K562 (cell line): ENCODE measurements around the gene CCDC90B. TPM values are rescaled to one million over a fixed set of nuclear protein-coding genes. Genes with fewer than 3 reads are reported as not detected.

ENCODE experiments used
- DMBX1 ChIP-seq: fragments of 250-450 bp; sonication (Bioruptor Pico); IDR thresholded peaks from 2 replicates; pipeline ENCODE4 v1.8.0; 2022; ENCODE audit warnings: inconsistent platforms, mild to moderate bottlenecking, moderate library complexity, borderline replicate concordance
- ETV1 ChIP-seq: fragments of 450-650 bp; conservative IDR thresholded peaks from 2 replicates; pipeline ENCODE4 v1.6.1; 2016; ENCODE audit warnings: missing genetic modification characterization, control low read depth, low read depth, missing compliant biosample characterization
- FOXJ3 ChIP-seq: sonication (generic); formaldehyde crosslinking; IDR thresholded peaks from 2 replicates; pipeline ENCODE4 v1.4.0; 2020; ENCODE audit warnings: mild to moderate bottlenecking, missing genetic modification reagents
- FOXK2 ChIP-seq, 2 experiments: fragments of 450-650 bp; IDR thresholded peaks in 1 of 2; conservative IDR thresholded peaks in 1 of 2; 2 replicates each; pipeline ENCODE4 v1.6.1; 2016; ENCODE audit warnings: low read depth in 2 of 2, mild to moderate bottlenecking in 1 of 2
- HDAC2 ChIP-seq: fragments of 450-650 bp; IDR thresholded peaks from 2 replicates; pipeline ENCODE4 v1.6.1; 2016; ENCODE audit warnings: mild to moderate bottlenecking
- PHTF2 ChIP-seq: fragments of 250-450 bp; sonication (Bioruptor Pico); IDR thresholded peaks from 2 replicates; pipeline ENCODE4 v1.5.0; 2021; ENCODE audit warnings: mild to moderate bottlenecking
- RAD21 ChIP-seq, 2 experiments: fragments of 250-450 bp in 1 of 2; fragments of 450-650 bp in 1 of 2; sonication (Bioruptor Pico) in 1 of 2; formaldehyde crosslinking in 1 of 2; IDR thresholded peaks in 1 of 2; conservative IDR thresholded peaks in 1 of 2; 2 replicates each; pipeline versions ENCODE4 v1.4.0 to v1.8.0; 2020 to 2022; ENCODE audit warnings: mild to moderate bottlenecking in 2 of 2, moderate library complexity in 1 of 2
- RFX1 ChIP-seq: fragments of 450-650 bp; IDR thresholded peaks from 2 replicates; pipeline ENCODE4 v1.6.1; 2016; ENCODE audit warnings: mild to moderate bottlenecking, moderate library complexity
- RFX7 ChIP-seq: fragments of 250-450 bp; sonication (Bioruptor Pico); IDR thresholded peaks from 2 replicates; pipeline ENCODE4 v1.5.1; 2021; ENCODE audit warnings: mild to moderate bottlenecking
- SMAD1 ChIP-seq: fragments of 150-350 bp; IDR thresholded peaks from 2 replicates; pipeline ENCODE4 v1.6.1; 2014; ENCODE audit warnings: low read length, low read depth; ENCODE audit not compliant: partially characterized antibody
- SOX6 ChIP-seq: fragments of 450-650 bp; IDR thresholded peaks from 2 replicates; pipeline ENCODE4 v1.6.1; 2014; ENCODE audit warnings: mild to moderate bottlenecking
- ZNF184 ChIP-seq: sonication (generic); formaldehyde crosslinking; IDR thresholded peaks from 2 replicates; pipeline ENCODE4 v1.5.0; 2020; ENCODE audit warnings: missing genetic modification reagents
- ZNF311 ChIP-seq: fragments of 250-450 bp; sonication (Bioruptor Pico); IDR thresholded peaks from 2 replicates; pipeline ENCODE4 v1.4.0; 2020; ENCODE audit warnings: mild to moderate bottlenecking, moderate library complexity
- polyA plus RNA-seq, 8 experiments: library from polyadenylated mRNA; depleted of rRNA in 4 of 8; stranded (reverse) in 5 of 8; unstranded in 3 of 8; fragments of >200 nt; fragmentation: Nextera tagmentation in 2 of 8; fragmentation: Illumina TruSeq in 1 of 8; extraction: Ambion mirVana in 2 of 8; extraction: Trizol in 1 of 8; gene quantifications; 2 replicates each; pipeline versions ENCODE4 v1.2.1 to v1.2.3, GENCODE V29; 2011 to 2014; ENCODE audit warnings: inconsistent platforms in 1 of 8, missing spikeins in 1 of 8
- total RNA-seq, 7 experiments: library from RNA; depleted of rRNA in 6 of 7; stranded (reverse); fragments of >200 nt in 6 of 7; fragmentation: Illumina TruSeq in 2 of 7; extraction: Trizol in 2 of 7; gene quantifications; 2 replicates each; pipeline versions ENCODE4 v1.2.1 to v1.2.3, GENCODE V29; 2011 to 2021; ENCODE audit warnings: low replicate concordance in 1 of 7
- TF ChIP-seq, protein P1 (sequence below): sonication (generic); formaldehyde crosslinking; IDR thresholded peaks from 2 replicates; pipeline ENCODE4 v1.8.0; 2023; ENCODE audit warnings: mild to moderate bottlenecking, missing genetic modification reagents
- TF ChIP-seq, protein P2 (sequence below): sonication (generic); formaldehyde crosslinking; IDR thresholded peaks from 2 replicates; pipeline ENCODE4 v1.8.0; 2022; ENCODE audit warnings: mild to moderate bottlenecking, missing genetic modification reagents
- TF ChIP-seq, protein P3 (sequence below): IDR thresholded peaks from 3 replicates; pipeline ENCODE4 v1.6.1; 2011; ENCODE audit warnings: borderline replicate concordance, mild to moderate bottlenecking, moderate library complexity; ENCODE audit not compliant: insufficient read length; ENCODE audit errors: extremely low read depth
- TF ChIP-seq, protein P4 (sequence below): fragments of 450-650 bp; IDR thresholded peaks from 2 replicates; pipeline ENCODE4 v1.6.1; 2014; ENCODE audit warnings: low read depth, mild to moderate bottlenecking, moderate library complexity, borderline replicate concordance
- TF ChIP-seq, protein P5 (sequence below): fragments of 250-450 bp; sonication (Bioruptor Pico); IDR thresholded peaks from 2 replicates; pipeline ENCODE4 v1.8.0; 2022; ENCODE audit warnings: inconsistent platforms

The CCDC90B gene
- total and polyA plus RNA-seq, 9 of the 15 experiments (the other 6 are each of a cell fraction or from before 2014, with no cell fraction given) = 26.6 to 63.6 (median 51.8) TPM

DNA sequence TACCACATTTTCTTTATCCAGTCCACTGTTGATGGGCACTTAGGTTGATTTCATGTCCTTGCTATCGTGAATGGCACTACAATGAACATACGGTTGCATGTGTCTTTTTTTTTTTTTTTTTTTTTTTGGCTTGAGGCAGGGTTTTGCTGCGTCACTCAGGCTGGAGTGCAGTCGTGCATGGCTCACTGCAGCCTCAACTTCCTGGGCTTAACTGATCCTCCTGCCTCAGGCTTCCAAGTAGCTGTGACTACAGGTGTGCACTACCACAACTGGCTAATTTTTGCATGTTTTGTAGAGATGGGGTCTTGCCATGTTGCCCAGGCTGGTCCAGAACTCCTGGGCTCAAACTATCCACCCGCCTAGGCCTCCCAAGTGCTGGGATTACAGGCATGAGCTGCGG is 1.5 kb upstream of the CCDC90B start (continued):
- TF ChIP-seq, protein P1, sequence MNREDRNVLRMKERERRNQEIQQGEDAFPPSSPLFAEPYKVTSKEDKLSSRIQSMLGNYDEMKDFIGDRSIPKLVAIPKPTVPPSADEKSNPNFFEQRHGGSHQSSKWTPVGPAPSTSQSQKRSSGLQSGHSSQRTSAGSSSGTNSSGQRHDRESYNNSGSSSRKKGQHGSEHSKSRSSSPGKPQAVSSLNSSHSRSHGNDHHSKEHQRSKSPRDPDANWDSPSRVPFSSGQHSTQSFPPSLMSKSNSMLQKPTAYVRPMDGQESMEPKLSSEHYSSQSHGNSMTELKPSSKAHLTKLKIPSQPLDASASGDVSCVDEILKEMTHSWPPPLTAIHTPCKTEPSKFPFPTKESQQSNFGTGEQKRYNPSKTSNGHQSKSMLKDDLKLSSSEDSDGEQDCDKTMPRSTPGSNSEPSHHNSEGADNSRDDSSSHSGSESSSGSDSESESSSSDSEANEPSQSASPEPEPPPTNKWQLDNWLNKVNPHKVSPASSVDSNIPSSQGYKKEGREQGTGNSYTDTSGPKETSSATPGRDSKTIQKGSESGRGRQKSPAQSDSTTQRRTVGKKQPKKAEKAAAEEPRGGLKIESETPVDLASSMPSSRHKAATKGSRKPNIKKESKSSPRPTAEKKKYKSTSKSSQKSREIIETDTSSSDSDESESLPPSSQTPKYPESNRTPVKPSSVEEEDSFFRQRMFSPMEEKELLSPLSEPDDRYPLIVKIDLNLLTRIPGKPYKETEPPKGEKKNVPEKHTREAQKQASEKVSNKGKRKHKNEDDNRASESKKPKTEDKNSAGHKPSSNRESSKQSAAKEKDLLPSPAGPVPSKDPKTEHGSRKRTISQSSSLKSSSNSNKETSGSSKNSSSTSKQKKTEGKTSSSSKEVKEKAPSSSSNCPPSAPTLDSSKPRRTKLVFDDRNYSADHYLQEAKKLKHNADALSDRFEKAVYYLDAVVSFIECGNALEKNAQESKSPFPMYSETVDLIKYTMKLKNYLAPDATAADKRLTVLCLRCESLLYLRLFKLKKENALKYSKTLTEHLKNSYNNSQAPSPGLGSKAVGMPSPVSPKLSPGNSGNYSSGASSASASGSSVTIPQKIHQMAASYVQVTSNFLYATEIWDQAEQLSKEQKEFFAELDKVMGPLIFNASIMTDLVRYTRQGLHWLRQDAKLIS (CRISPR knock-in tag) = no peak
- no peak for TF ChIP-seq RAD21 (CRISPR knock-in tag; conservative IDR thresholded peaks at IDR 0.05 in 1 of 2, IDR thresholded peaks at IDR 0.05 in 1 of 2)
- no peak for TF ChIP-seq DMBX1 (CRISPR knock-in tag)
- TF ChIP-seq FOXJ3 (CRISPR knock-in tag) = no peak
- TF ChIP-seq PHTF2 (CRISPR knock-in tag) = no peak
- TF ChIP-seq, protein P2, sequence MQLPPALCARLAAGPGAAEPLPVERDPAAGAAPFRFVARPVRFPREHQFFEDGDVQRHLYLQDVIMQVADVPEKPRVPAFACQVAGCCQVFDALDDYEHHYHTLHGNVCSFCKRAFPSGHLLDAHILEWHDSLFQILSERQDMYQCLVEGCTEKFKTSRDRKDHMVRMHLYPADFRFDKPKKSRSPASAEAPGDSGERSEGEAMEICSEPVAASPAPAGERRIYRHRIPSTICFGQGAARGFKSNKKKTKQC (CRISPR knock-in tag) = no peak
- TF ChIP-seq SMAD1 = no peak
- TF ChIP-seq SOX6 = 0 out of 2 replicates have a peak, but pooled peaks have one; percentile 21
- TF ChIP-seq ZNF311 = no peak
- TF ChIP-seq FOXK2 (conservative IDR thresholded peaks at IDR 0.05 in 1 of 2, IDR thresholded peaks at IDR 0.05 in 1 of 2; ENCODE audit: low read depth in 2 of 2) = 0 out of 4 replicates have a peak, but pooled peaks of 1 of the 2 experiments have one; percentile 13
- TF ChIP-seq RFX1 = no peak
- no peak for TF ChIP-seq RFX7
- TF ChIP-seq, protein P3, sequence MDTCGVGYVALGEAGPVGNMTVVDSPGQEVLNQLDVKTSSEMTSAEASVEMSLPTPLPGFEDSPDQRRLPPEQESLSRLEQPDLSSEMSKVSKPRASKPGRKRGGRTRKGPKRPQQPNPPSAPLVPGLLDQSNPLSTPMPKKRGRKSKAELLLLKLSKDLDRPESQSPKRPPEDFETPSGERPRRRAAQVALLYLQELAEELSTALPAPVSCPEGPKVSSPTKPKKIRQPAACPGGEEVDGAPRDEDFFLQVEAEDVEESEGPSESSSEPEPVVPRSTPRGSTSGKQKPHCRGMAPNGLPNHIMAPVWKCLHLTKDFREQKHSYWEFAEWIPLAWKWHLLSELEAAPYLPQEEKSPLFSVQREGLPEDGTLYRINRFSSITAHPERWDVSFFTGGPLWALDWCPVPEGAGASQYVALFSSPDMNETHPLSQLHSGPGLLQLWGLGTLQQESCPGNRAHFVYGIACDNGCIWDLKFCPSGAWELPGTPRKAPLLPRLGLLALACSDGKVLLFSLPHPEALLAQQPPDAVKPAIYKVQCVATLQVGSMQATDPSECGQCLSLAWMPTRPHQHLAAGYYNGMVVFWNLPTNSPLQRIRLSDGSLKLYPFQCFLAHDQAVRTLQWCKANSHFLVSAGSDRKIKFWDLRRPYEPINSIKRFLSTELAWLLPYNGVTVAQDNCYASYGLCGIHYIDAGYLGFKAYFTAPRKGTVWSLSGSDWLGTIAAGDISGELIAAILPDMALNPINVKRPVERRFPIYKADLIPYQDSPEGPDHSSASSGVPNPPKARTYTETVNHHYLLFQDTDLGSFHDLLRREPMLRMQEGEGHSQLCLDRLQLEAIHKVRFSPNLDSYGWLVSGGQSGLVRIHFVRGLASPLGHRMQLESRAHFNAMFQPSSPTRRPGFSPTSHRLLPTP = no peak
- TF ChIP-seq, protein P4, sequence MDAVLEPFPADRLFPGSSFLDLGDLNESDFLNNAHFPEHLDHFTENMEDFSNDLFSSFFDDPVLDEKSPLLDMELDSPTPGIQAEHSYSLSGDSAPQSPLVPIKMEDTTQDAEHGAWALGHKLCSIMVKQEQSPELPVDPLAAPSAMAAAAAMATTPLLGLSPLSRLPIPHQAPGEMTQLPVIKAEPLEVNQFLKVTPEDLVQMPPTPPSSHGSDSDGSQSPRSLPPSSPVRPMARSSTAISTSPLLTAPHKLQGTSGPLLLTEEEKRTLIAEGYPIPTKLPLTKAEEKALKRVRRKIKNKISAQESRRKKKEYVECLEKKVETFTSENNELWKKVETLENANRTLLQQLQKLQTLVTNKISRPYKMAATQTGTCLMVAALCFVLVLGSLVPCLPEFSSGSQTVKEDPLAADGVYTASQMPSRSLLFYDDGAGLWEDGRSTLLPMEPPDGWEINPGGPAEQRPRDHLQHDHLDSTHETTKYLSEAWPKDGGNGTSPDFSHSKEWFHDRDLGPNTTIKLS = no peak
- TF ChIP-seq ETV1 (tag) = peak; percentile 31; the same call in 1 of the 2 replicates
- TF ChIP-seq ZNF184 = no peak
- TF ChIP-seq, protein P5, sequence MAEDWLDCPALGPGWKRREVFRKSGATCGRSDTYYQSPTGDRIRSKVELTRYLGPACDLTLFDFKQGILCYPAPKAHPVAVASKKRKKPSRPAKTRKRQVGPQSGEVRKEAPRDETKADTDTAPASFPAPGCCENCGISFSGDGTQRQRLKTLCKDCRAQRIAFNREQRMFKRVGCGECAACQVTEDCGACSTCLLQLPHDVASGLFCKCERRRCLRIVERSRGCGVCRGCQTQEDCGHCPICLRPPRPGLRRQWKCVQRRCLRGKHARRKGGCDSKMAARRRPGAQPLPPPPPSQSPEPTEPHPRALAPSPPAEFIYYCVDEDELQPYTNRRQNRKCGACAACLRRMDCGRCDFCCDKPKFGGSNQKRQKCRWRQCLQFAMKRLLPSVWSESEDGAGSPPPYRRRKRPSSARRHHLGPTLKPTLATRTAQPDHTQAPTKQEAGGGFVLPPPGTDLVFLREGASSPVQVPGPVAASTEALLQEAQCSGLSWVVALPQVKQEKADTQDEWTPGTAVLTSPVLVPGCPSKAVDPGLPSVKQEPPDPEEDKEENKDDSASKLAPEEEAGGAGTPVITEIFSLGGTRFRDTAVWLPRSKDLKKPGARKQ = no peak
- 0 out of 2 replicates have a peak, but pooled peaks have one; percentile 57 for TF ChIP-seq HDAC2
